CD4-positive, alpha-beta memory T cell (primary cell): ENCODE results near the gene AXIN1. TPM values are rescaled to one million over a fixed set of nuclear protein-coding genes. Genes with fewer than 3 reads are reported as not detected.

ENCODE experiments used
- CTCF ChIA-PET: fragments of 350-600 bp; sonication (Branson Sonifier 250); formaldehyde crosslinking; loops from one replicate; lab custom pipeline; 2021; ENCODE audit warnings: inconsistent platforms; ENCODE audit not compliant: partially characterized antibody; lab: Charles Lee
- POLR2A ChIA-PET: fragments of 350-600 bp; sonication (Branson Sonifier 250); formaldehyde crosslinking; loops from one replicate; lab custom pipeline; 2021; ENCODE audit not compliant: partially characterized antibody; lab: Charles Lee
- DNase-seq, 5 donors: peaks; one replicate each; pipeline versions ENCODE4 v3.0.0 to v3.0.0-alpha.2; 2020 to 2022; ENCODE audit warnings: mixed read lengths in 1 of 5
- H3K27ac ChIP-seq: one replicate; pipeline ENCODE4 v1.7.0; 2013; ENCODE audit warnings: low read depth, low read length
- H3K27me3 ChIP-seq: 2 replicates; pipeline ENCODE4 v1.7.0; 2013; ENCODE audit warnings: mild to moderate bottlenecking, low read length, moderate library complexity; ENCODE audit not compliant: insufficient read depth
- H3K36me3 ChIP-seq: 2 replicates; pipeline ENCODE4 v1.7.0; 2013; ENCODE audit warnings: mild to moderate bottlenecking, low read length, moderate library complexity; ENCODE audit not compliant: insufficient read depth
- H3K4me1 ChIP-seq: 2 replicates; pipeline ENCODE4 v1.7.0; 2013; ENCODE audit warnings: mild to moderate bottlenecking, low read length, moderate library complexity; ENCODE audit not compliant: insufficient read depth
- H3K4me3 ChIP-seq, 2 donors: one replicate each; pipeline ENCODE4 v1.7.0; 2013; ENCODE audit warnings: low read length in 2 of 2, mild to moderate bottlenecking in 1 of 2
- H3K9me3 ChIP-seq, 2 donors: one replicate each; pipeline ENCODE4 v1.7.0; 2013; ENCODE audit warnings: low read length in 2 of 2, control low read depth in 1 of 2; ENCODE audit not compliant: control insufficient read depth in 1 of 2
- H3K27ac Mint-ChIP-seq, 7 donors: one replicate each; pipeline ENCODE4 v1.8.0; 2020 to 2021; ENCODE audit warnings: mixed read lengths in 7 of 7, mild to moderate bottlenecking in 6 of 7, inconsistent platforms in 3 of 7, moderate library complexity in 3 of 7
- H3K27me3 Mint-ChIP-seq, 2 donors: one replicate each; pipeline ENCODE4 v1.8.0; 2020 to 2021; ENCODE audit warnings: mixed read lengths in 2 of 2
- H3K36me3 Mint-ChIP-seq, 2 donors: one replicate each; pipeline ENCODE4 v1.8.0; 2020 to 2021; ENCODE audit warnings: mixed read lengths in 2 of 2, inconsistent platforms in 1 of 2, mild to moderate bottlenecking in 1 of 2
- H3K4me1 Mint-ChIP-seq, 4 donors: one replicate each; pipeline ENCODE4 v1.8.0; 2020 to 2021; ENCODE audit warnings: mixed read lengths in 4 of 4, mild to moderate bottlenecking in 1 of 4
- H3K4me3 Mint-ChIP-seq, 8 donors: one replicate each; pipeline ENCODE4 v1.8.0; 2020 to 2021; ENCODE audit warnings: mixed read lengths in 8 of 8, mild to moderate bottlenecking in 7 of 8, moderate library complexity in 6 of 8, inconsistent platforms in 3 of 8
- H3K9me3 Mint-ChIP-seq, 8 donors: one replicate each; pipeline ENCODE4 v1.8.0; 2020 to 2021; ENCODE audit warnings: mixed read lengths in 8 of 8, mild to moderate bottlenecking in 5 of 8, inconsistent platforms in 3 of 8, moderate library complexity in 1 of 8
- intact Hi-C: fragments of 100-400 bp; cut with micrococcal nuclease; formaldehyde crosslinking; loops from one replicate; pipeline ENCODE4 v1.15.1; 2023
- polyA plus RNA-seq, 2 donors: library from polyadenylated mRNA; unstranded; fragments of 300-500 nt; fragmentation: Illumina TruSeq; gene quantifications; one replicate each; pipeline ENCODE4 v1.2.3, GENCODE V29; 2021
- total RNA-seq, 2 experiments: library from RNA; stranded (reverse); gene quantifications; one replicate each; pipeline ENCODE4 v1.2.3, GENCODE V29; 2021

Gene AXIN1
- total and polyA plus RNA-seq, 4 experiments from 2014 or later = 0.67 to 43.0 (median 23.2) TPM

- Histone ChIP-seq H3K27ac (no peak overlapping the region), H3K4me1 (no peaks in the 10 kb centered on the region), H3K27me3 (no peaks in the 10 kb centered on the region), H3K36me3 (peaks cover 35% of the 10 kb centered on the region), H3K9me3 (no peaks in the 10 kb centered on the region), H3K4me3 (no peak overlapping the region)
- Mint-ChIP-seq H3K36me3 (peaks cover 17 to 34% of the 10 kb centered on the region in 2 donors), H3K9me3 (peaks cover 0 to 3% (median 0%) of the 10 kb centered on the region in 8 donors), H3K4me1 (no peaks in the 10 kb centered on the region), H3K27me3 (no peaks in the 10 kb centered on the region), H3K4me3 (no peak overlapping the region), H3K27ac (no peak overlapping the region)
- no peak for DNase-seq
- intact Hi-C loops = no loop called here
- ChIA-PET CTCF (no interaction called here), POLR2A (no interaction called here)
Measured at GRCh38 chr16:291539-291938, 61.0 kb downstream of the AXIN1 start.

GRCh38 chr16:290681-291405 is 61.7 kb downstream of the AXIN1 start:
- no peak for DNase-seq
- Mint-ChIP-seq H3K27ac (no peak overlapping the region), H3K36me3 (peaks cover 19 to 37% of the 10 kb centered on the region in 2 donors), H3K9me3 (peaks cover 0 to 3% (median 0%) of the 10 kb centered on the region in 8 donors), H3K4me1 (no peaks in the 10 kb centered on the region), H3K27me3 (no peaks in the 10 kb centered on the region), H3K4me3 (no peak overlapping the region)
- Histone ChIP-seq H3K27ac (no peak overlapping the region), H3K4me3 (no peak overlapping the region), H3K4me1 (no peaks in the 10 kb centered on the region), H3K27me3 (no peaks in the 10 kb centered on the region), H3K9me3 (no peaks in the 10 kb centered on the region), H3K36me3 (peaks cover 33% of the 10 kb centered on the region)
- ChIA-PET CTCF (no interaction called here), POLR2A (no interaction called here)
- intact Hi-C loops = no loop called here

- no peaks in the 10 kb centered on the region for H3K4me1 ChIP-seq
- H3K27me3 ChIP-seq = no peaks in the 10 kb centered on the region
- no peak for DNase-seq
- H3K27ac ChIP-seq = no peak overlapping the region
- H3K4me3 ChIP-seq = no peak overlapping the region
- Mint-ChIP-seq H3K4me1 (no peaks in the 10 kb centered on the region), H3K9me3 (peaks cover 0 to 3% (median 0%) of the 10 kb centered on the region in 8 donors), H3K4me3 (no peak overlapping the region), H3K27me3 (no peaks in the 10 kb centered on the region), H3K36me3 (peaks cover 19 to 37% of the 10 kb centered on the region in 2 donors), H3K27ac (no peak overlapping the region)
- CTCF ChIA-PET = no interaction called here
- peaks cover 33% of the 10 kb centered on the region for H3K36me3 ChIP-seq
- POLR2A ChIA-PET = no interaction called here
- intact Hi-C loops = no loop called here
- H3K9me3 ChIP-seq = no peaks in the 10 kb centered on the region
Measured at GRCh38 chr16:290015-290680, 62.4 kb downstream of the AXIN1 start.

- Mint-ChIP-seq H3K27me3 (no peaks in the 10 kb centered on the region), H3K4me3 (no peak overlapping the region), H3K36me3 (peaks cover 19 to 37% of the 10 kb centered on the region in 2 donors), H3K27ac (no peak overlapping the region), H3K9me3 (peaks cover 0 to 3% (median 0%) of the 10 kb centered on the region in 8 donors), H3K4me1 (no peaks in the 10 kb centered on the region)
- H3K9me3 ChIP-seq = no peaks in the 10 kb centered on the region
- no peak for DNase-seq
- H3K27ac ChIP-seq = no peak overlapping the region
- CTCF ChIA-PET = no interaction called here
- POLR2A ChIA-PET = interaction anchor here (0.6 kb wide), 1 partner anchor 62 kb away, joined by 3 read pairs; no protein-coding TSS in a partner anchor
- intact Hi-C loops = no loop called here
- no peaks in the 10 kb centered on the region for H3K4me1 ChIP-seq
- H3K4me3 ChIP-seq = no peak overlapping the region
- H3K27me3 ChIP-seq = no peaks in the 10 kb centered on the region
- peaks cover 33% of the 10 kb centered on the region for H3K36me3 ChIP-seq
Measured at GRCh38 chr16:289395-289997, 63.0 kb downstream of the AXIN1 start.

- no peak for DNase-seq
- H3K4me1 ChIP-seq = no peaks in the 10 kb centered on the region
- POLR2A ChIA-PET = no interaction called here
- no peak overlapping the region for H3K4me3 ChIP-seq
- intact Hi-C loops = no loop called here
- peaks cover 33% of the 10 kb centered on the region for H3K36me3 ChIP-seq
- H3K27ac ChIP-seq = no peak overlapping the region
- peaks cover 19 to 29% of the 10 kb centered on the region in 2 donors for H3K36me3 Mint-ChIP-seq
- CTCF ChIA-PET = no interaction called here
- no peaks in the 10 kb centered on the region for H3K4me1 Mint-ChIP-seq
- peak overlapping the region in 1 of 7 donors; percentile 52 for H3K27ac Mint-ChIP-seq
- no peaks in the 10 kb centered on the region for H3K27me3 ChIP-seq
- no peaks in the 10 kb centered on the region for H3K27me3 Mint-ChIP-seq
- no peak overlapping the region for H3K4me3 Mint-ChIP-seq
- peaks cover 0 to 3% (median 0%) of the 10 kb centered on the region in 8 donors for H3K9me3 Mint-ChIP-seq
- H3K9me3 ChIP-seq = no peaks in the 10 kb centered on the region
Measured at GRCh38 chr16:287981-288920, 64.3 kb downstream of the AXIN1 start.

- intact Hi-C loops = no loop called here
- H3K36me3 ChIP-seq = peaks cover 26% of the 10 kb centered on the region
- no peak overlapping the region for H3K27ac ChIP-seq
- POLR2A ChIA-PET = no interaction called here
- Mint-ChIP-seq H3K27ac (peak overlapping the region in 1 of 7 donors; percentile 10), H3K4me3 (no peak overlapping the region), H3K27me3 (no peaks in the 10 kb centered on the region), H3K36me3 (peaks cover 14 to 23% of the 10 kb centered on the region in 2 donors), H3K4me1 (no peaks in the 10 kb centered on the region), H3K9me3 (peaks cover 0 to 3% (median 0%) of the 10 kb centered on the region in 8 donors)
- no peak overlapping the region for H3K4me3 ChIP-seq
- CTCF ChIA-PET = no interaction called here
- no peak for DNase-seq
- H3K27me3 ChIP-seq = no peaks in the 10 kb centered on the region
- H3K4me1 ChIP-seq = no peaks in the 10 kb centered on the region
- no peaks in the 10 kb centered on the region for H3K9me3 ChIP-seq
Measured at GRCh38 chr16:287298-287811, 65.2 kb downstream of the AXIN1 start.
